HG03575 (cell line): ENCODE results near the gene SNX5.

Source experiments
- ATAC-seq: cut with Tn5 transposase; IDR thresholded peaks from one replicate; pipeline ENCODE4 v1.9.1; 2021; ENCODE audit not compliant: unreplicated experiment, insufficient number of reproducible peaks, low FRiP score; ENCODE audit errors: extremely low read depth

The SNX5 gene

GRCh38 chr20:17995967-17996819 lies 27.6 kb upstream of the SNX5 start:
- no peak for ATAC-seq

DNA sequence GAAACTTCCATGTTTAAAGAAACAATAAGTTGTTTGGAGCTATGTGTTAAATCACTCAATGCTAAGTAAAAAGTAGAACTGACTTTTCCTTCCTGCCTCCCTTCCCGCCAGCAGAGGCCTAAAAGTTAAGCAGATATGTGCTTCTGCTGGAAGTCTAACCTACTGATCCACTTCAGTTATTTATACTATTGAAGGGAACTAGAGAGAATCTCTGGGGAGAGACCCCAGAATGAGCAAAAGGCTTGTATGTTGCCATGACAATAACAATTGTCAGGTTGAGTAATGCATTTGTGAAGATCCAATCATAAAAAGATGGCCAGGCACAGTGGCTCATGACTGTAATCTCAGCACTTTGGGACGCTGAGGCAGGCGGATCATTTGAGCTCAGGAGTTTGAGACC lies 25.0 kb upstream of the SNX5 start:
- ATAC-seq, result no peak

DNA sequence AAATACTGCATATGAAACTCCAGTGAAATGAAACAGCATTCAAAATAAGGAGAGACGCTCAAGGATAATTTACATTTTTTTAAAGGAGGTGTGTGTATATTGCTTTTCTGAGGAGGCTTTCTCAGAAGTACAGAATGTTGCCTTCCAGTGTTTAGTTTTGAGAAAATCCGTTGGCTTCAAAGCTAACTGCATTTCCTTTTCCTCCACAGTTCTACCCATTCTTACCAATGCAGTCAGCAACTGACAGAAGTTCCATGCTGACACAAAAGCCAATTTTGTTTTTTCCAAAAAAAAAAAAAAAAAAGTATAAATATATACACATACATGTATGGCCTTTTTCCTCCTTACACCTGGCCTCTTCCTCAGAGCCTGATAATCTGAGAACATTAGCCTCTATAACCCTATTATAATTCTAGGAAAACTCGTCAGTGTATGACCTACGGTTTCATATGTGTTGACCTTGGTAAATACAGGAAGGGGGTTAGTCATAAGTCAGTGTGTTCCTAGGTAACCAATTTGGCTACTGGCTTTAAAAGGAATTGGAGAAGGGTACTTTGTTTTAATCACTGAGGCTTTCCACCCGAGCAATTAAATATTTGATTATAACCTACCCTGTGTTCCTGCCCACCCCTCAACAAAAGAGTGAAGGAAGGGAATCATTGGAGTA lies 24.4 kb upstream of the SNX5 start:
- no peak for ATAC-seq

GRCh38 chr20:17992224-17992637 lies 23.6 kb upstream of the SNX5 start:
- no peak for ATAC-seq

DNA sequence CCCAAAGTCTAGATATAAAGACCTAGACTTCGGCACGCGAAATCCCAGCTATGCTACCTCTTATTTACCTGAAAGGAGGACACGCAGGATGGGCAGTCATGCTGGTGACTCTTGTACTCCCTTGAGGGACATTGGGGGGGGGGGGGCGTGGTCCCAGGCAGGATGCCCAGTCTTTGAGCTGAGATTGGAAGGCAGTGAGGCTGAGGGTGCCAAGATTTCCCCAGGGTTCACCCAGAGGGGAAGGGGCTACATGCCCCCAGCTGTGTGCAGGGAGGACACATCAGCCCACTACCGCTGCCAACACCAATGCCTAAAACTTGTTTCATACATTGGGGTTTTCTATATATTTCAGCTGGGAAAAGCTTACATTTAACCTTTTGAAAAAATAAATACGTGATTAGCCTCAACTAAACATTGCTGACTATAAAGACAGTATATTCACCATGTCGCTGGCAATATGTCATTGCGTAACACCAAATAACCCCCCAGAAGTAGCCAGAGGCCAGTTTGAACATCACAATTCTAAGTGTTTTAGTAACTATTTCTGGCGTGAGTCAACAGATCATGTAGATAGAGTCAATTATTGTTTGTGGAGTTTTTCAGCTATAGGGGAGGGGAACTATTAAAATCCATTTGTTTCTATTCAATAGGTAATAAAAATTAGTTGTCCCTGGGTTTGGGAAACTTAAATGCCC lies 21.8 kb upstream of the SNX5 start:
- ATAC-seq, result no peak

GRCh38 chr20:17987988-17988387 lies 19.4 kb upstream of the SNX5 start:
- ATAC-seq, result no peak

DNA sequence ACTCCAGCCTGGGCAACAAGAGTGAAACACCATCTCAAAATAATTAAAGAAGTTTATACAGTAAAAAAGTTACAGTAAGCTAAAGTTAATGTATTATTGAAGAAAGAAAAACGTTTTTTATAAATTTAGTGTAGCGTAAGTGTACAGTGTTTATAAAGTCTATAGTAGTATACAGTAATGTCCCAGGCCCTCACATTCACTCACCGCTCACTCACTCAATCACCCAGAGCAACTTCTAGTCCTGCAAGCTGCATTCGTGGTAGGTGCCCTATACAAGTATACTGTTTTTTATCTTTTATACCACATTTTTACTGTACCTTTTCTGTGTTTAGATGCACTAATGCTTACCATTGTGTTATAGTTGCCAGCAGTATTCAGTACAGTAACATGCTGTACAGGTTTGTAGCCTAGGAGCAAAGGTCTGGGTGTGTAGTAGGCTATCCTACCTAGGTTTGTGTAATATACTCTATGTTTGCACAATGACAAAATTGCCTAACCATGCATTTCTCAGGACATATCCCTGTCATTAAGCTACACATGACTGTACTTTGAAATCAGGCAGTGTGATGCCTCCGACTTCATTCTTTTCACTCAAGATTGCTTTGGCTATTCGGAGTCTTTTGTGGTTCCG lies 16.9 kb upstream of the SNX5 start:
- no peak for ATAC-seq

GRCh38 chr20:17976305-17976704 lies 7.7 kb upstream of the SNX5 start:
- no peak for ATAC-seq

GRCh38 chr20:17972121-17972520 lies 3.5 kb upstream of the SNX5 start:
- no peak for ATAC-seq

DNA sequence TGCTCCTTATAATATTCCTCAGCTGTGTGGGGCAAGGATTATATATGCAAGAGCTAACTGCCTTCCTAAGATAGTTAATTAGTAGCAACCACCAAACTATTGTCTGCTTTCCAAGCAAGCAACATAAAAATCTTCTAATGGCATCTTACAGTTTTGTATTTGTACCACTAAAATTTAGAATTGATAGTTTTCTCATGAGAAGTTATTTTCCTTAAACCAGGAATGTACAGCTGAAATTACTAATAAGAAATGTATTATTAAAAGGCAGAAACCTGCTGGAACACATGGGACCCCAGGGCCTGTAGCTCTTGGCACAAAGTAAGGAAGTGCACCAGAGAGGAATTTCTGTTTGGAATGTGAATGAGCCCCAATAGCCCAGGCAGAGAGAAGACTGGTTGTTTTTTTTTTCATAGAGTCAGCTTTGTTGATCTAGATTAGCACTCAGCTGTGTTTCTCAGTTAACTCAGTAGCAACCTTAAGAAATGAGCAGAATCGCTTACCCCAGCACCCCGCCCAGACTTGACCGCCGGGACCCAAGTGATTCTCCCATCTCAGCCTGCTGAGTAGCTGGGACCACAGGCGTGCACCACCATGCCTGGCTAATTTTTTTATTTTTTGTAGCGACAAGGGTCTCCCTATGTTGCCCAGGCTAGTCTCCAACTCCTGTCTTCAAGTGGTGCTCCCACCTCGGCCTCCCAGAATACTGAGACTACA lies 2.9 kb upstream of the SNX5 start:
- no peak for ATAC-seq

DNA sequence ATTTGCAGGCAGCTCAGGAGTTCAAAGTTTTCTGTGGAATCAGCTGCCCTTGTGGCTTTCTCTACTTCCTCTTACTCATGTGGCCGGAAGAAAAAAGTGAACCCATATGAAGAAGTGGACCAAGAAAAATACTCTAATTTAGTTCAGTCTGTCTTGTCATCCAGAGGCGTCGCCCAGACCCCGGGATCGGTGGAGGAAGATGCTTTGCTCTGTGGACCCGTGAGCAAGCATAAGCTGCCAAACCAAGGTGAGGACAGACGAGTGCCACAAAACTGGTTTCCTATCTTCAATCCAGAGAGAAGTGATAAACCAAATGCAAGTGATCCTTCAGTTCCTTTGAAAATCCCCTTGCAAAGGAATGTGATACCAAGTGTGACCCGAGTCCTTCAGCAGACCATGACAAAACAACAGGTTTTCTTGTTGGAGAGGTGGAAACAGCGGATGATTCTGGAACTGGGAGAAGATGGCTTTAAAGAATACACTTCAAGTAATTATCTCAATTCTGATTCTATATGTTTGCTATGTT lies 1.4 kb upstream of the SNX5 start:
- no peak for ATAC-seq

DNA sequence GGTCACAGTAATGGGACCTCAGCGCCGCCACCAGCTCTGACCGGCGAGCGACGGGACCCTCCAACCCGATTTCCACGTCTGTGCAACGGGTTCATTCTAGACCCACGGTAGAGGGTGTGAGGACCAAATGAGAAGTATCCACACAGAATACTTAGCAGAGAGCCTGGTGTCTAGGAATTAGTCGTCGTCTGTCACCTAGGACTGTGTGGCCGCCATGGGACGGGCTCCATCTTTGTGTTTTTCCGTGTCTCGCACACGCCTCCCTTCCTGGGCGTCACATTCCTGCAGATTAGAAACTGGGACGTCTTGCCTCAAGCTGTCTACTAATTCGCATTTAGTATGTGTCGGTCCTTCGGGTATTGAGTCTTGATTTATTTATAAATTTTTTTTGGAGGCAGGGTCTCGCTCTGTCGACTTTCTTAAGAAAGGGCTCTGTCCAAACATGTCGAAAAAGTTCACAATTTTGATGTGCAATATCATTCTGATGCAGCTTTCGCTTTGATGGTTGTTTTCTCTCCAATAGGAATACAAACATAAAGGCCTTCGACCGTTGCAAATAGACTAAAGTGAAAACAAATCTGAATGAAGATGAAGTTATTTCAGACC lies 787 bp upstream of the SNX5 start:
- ATAC-seq, result no peak

DNA sequence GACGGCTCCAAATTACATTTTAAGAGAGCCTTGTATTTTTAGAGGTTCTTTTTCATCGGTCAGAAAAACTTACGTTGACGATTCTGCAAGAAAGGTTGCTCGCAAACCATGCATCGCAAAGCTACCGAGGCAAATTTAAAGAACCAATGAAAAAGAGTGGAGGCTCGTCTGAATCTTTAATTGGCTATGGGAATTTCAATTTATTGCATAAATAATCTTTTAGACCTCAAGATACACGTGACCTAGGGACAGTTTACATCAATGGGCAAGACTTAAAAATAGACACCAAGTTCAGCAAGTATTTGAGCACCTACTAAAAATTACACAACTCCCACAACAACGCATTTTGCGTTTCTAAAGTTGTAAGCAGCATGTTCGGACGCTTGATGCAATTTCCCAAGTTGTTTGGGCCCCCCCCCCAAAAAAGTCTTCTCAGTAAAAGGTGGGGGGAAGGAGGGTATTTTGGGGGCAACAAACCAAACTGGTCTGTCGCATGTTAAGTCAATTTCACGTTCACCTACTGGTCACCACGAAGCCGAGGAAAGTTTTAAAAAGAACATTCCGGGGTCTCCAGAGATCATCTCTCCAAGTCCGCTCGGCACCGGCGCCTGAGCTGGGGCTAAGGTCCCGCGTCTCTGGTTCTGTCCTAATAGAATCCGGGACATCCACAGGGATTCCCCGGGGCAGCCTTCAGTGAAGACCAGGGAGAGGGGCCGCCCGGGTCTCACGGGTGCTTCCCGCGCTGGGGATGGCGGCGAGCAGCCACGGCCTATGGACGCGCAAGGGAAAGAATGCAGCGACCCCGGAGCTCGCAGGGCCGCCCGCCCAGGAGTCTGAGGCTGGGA lies 851 bp downstream of the SNX5 start:
- ATAC-seq, result no peak

GRCh38 chr20:17966432-17967310 lies 1.9 kb downstream of the SNX5 start:
- no peak for ATAC-seq

GRCh38 chr20:17965042-17965697 lies 3.4 kb downstream of the SNX5 start:
- ATAC-seq, result no peak

DNA sequence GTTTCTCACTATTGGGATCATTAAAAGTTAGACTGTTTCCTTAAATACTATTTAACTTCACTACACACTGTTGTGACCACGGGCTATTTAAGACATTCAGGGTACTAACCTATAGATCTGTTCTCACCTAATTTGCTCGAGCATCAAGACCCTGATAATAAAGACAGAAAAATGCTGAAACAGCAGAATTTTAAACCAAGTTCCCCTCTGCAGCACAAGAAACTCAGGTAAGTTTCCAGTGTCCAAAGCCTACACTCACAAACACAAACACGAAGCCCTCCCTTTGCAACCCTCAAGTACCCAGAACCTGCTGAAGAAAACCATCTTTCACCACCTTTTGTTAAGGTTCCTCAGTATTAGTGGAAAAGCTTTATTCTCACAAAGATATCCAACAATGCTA lies 4.0 kb downstream of the SNX5 start:
- no peak for ATAC-seq
